ENCODE measurements around the gene SEPTIN1. TPM values are rescaled to one million over a fixed set of nuclear protein-coding genes. Genes with fewer than 3 reads are reported as not detected.

The SEPTIN1 gene
- total and polyA plus RNA-seq, 2 of the 13 experiments (the other 11 are each of a cell fraction or from before 2014, with no cell fraction given) = 0.18 to 0.67 TPM

- no peak for TF ChIP-seq ETV6 (CRISPR knock-in tag; conservative IDR thresholded peaks at IDR 0.05)
- TF ChIP-seq TARDBP (CRISPR knock-in tag; IDR thresholded peaks at IDR 0.05) = peak; percentile 56; the same call in 1 of the 2 replicates
- TF ChIP-seq PCBP1 (IDR thresholded peaks at IDR 0.05; ENCODE audit: borderline replicate concordance, low read depth, low read length) = no peak
- no peak; the same call in 1 of the 2 replicates for TF ChIP-seq MTF2 (CRISPR knock-in tag; IDR thresholded peaks at IDR 0.05; ENCODE audit: borderline replicate concordance)
- TF ChIP-seq DZIP1 (CRISPR knock-in tag; IDR thresholded peaks at IDR 0.05) = peak; percentile 84; the same call in 1 of the 2 replicates
- 0 out of 2 replicates have a peak, but pooled peaks have one; percentile 7 for TF ChIP-seq SMAD3 (CRISPR knock-in tag; IDR thresholded peaks at IDR 0.05)
- no peak for TF ChIP-seq SCMH1 (CRISPR knock-in tag; IDR thresholded peaks at IDR 0.05; ENCODE audit: borderline replicate concordance)
- no peak; the same call in 1 of the 2 replicates for TF ChIP-seq ZNF589 (CRISPR knock-in tag; conservative IDR thresholded peaks at IDR 0.05)
- TF ChIP-seq HMG20A (CRISPR knock-in tag; IDR thresholded peaks at IDR 0.05; ENCODE audit: borderline replicate concordance) = no peak
- no peak; the same call in 1 of the 2 replicates for TF ChIP-seq ELK4 (CRISPR knock-in tag; IDR thresholded peaks at IDR 0.05; ENCODE audit: borderline replicate concordance)
- peak; percentile 27; the same call in 1 of the 2 replicates for TF ChIP-seq SALL2 (CRISPR knock-in tag; IDR thresholded peaks at IDR 0.05)
- TF ChIP-seq ZNF142 (CRISPR knock-in tag; IDR thresholded peaks at IDR 0.05) = peak; percentile 90
- no peak for TF ChIP-seq NONO (IDR thresholded peaks at IDR 0.05)
- TF ChIP-seq NONO (CRISPR knock-in tag; conservative IDR thresholded peaks at IDR 0.05) = peak; percentile 22; the same call in 1 of the 2 replicates
- TF ChIP-seq ZNF605 (CRISPR knock-in tag; IDR thresholded peaks at IDR 0.05) = no peak
- TF ChIP-seq ESRRA (CRISPR knock-in tag; IDR thresholded peaks at IDR 0.05; ENCODE audit: low read depth) = peak; percentile 2; the same call in 1 of the 2 replicates
- no peak for TF ChIP-seq PBX3 (CRISPR knock-in tag; IDR thresholded peaks at IDR 0.05; ENCODE audit: borderline replicate concordance)
- no peak; the same call in 1 of the 2 replicates for TF ChIP-seq MIER3 (CRISPR knock-in tag; IDR thresholded peaks at IDR 0.05; ENCODE audit: borderline replicate concordance)
- no peak for TF ChIP-seq ZNF713 (CRISPR knock-in tag; IDR thresholded peaks at IDR 0.05)
- no peak for TF ChIP-seq MLLT10 (CRISPR knock-in tag; IDR thresholded peaks at IDR 0.05)
These were observed 48.1 kb upstream of the SEPTIN1 start (continued) for GRCh38 chr16:30430428-30430970.
